ENCODE data around the gene BICDL2. TPM values are rescaled to one million over a fixed set of nuclear protein-coding genes. Genes with fewer than 3 reads are reported as not detected.
"Not testable (repeated sequence)": the region's sequence is repeated elsewhere in the genome, so short reads cannot be mapped to it uniquely, and the experiment has no call there.

Gene BICDL2
- total and polyA plus RNA-seq, 2 donors from 2014 or later: 2.9 to 12.1 TPM

DNA sequence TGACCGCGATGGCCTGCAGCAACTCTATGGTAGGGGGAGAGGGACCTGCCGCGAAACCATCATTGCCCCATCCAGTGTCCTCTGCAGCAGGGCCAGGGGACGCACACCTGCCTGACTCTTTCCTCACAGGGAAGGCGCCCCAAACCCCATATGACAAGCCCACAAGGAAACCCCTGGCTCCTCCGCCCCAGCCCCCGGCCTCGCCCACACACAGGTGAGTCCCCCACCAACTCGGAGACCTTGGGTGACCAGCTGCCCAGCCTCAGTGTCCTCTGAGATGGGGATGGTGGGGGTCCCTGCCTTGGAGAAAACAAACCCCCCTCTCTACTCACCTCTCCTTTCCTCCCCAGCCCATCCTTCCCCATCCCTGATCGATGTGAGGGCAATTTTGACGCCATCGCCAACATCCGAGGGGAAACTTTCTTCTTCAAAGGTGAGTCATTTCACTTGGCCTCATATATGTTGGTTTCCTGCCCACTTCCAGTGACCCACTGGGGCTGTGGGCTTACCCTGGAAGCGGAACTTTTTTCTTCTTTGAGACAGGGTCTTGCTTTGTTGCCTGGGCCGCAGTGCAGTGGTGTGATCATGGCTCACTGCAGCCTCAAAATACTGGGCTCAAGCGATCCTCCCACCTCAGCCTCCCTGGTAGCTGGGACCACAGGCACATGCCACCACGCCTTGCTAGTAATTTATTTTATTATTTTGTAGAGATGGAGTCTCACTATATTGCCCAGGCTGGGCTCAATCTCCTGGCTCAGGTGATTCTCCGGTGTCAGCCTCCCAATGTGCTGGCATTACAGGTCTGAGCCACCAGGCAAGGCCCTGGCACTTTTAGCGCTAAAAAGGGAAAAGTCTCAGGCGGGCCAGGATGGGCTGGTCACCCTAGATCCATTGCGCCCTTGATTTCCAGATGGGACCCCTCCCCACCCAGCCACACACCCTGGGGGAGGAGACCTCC lies 20.7 kb upstream of the BICDL2 start:
- no peak overlapping the region for H3K4me3 ChIP-seq (ENCODE audit: low read length in 3 of 3)
- H3K27me3 ChIP-seq (ENCODE audit: control insufficient read depth, insufficient read depth, low read length): no peaks in the 10 kb centered on the region
- H3K9ac ChIP-seq (ENCODE audit: low read length in 3 of 3): no peak overlapping the region
- no peaks in the 10 kb centered on the region for H3K36me3 ChIP-seq (ENCODE audit: control insufficient read depth in 2 of 3, insufficient read depth in 3 of 3, low read length in 3 of 3)
- intact Hi-C loops (cut with DNase I): no loop called here
- DNase-seq (peak in 2 of 5 donors; percentile 48 to 78), FAIRE-seq (no peak)
- peaks cover 0 to 7% (median 3%) of the 10 kb centered on the region in 3 donors for H3K4me1 ChIP-seq (ENCODE audit: control insufficient read depth in 2 of 3, insufficient read depth in 2 of 3, low read depth in 1 of 3, low read length in 3 of 3)
- no peaks in the 10 kb centered on the region for H3K9me3 ChIP-seq (ENCODE audit: control insufficient read depth in 2 of 3, insufficient read depth in 1 of 3, low read length in 3 of 3)
- TF ChIP-seq, protein P1, sequence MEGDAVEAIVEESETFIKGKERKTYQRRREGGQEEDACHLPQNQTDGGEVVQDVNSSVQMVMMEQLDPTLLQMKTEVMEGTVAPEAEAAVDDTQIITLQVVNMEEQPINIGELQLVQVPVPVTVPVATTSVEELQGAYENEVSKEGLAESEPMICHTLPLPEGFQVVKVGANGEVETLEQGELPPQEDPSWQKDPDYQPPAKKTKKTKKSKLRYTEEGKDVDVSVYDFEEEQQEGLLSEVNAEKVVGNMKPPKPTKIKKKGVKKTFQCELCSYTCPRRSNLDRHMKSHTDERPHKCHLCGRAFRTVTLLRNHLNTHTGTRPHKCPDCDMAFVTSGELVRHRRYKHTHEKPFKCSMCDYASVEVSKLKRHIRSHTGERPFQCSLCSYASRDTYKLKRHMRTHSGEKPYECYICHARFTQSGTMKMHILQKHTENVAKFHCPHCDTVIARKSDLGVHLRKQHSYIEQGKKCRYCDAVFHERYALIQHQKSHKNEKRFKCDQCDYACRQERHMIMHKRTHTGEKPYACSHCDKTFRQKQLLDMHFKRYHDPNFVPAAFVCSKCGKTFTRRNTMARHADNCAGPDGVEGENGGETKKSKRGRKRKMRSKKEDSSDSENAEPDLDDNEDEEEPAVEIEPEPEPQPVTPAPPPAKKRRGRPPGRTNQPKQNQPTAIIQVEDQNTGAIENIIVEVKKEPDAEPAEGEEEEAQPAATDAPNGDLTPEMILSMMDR (IDR thresholded peaks at IDR 0.05; ENCODE audit: borderline replicate concordance, extremely low read depth, insufficient read depth): no peak
- H3K27ac ChIP-seq (ENCODE audit: low read depth in 2 of 2, low read length in 2 of 2): no peak overlapping the region

DNA sequence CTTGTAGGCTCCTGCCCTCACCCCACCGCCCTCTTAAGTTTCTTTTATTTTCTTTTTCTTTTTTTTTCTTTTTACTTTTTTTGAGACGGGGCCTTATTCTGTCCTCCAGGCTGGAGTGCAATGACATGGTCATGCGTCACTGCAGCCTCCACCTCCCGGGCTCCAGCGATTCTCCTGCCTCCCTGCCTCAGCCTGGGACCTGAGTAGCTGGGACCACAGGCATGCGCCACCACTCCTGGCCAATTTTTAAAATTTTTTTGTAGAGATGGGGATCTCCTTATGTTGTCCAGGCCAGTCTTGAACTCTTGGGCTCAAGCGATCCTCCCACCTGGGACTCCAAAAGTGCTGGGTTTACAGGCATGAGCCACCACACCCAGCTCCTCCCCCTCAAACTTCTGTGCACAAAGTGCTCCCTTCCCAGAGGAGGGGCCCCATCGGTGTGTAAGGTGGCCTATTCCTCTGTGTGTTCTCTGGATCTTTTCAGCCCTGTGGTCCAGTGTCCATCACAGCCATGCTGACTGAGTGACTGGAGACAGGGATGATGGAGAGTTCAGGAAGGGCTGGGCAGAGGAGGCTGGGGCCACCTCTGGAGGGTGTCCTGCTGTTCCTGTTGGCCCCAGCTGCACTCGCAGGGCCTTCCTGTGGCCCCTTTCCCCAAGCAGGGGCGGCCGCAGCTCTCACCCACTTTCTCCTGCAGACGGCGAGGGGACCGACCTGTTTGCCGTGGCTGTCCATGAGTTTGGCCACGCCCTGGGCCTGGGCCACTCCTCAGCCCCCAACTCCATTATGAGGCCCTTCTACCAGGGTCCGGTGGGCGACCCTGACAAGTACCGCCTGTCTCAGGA lies 19.8 kb upstream of the BICDL2 start:
- Histone ChIP-seq H3K9ac (ENCODE audit: low read length in 3 of 3) (no peak overlapping the region), H3K4me1 (ENCODE audit: control insufficient read depth in 2 of 3, insufficient read depth in 2 of 3, low read depth in 1 of 3, low read length in 3 of 3) (peaks cover 0 to 7% (median 3%) of the 10 kb centered on the region in 3 donors), H3K27me3 (ENCODE audit: control insufficient read depth, insufficient read depth, low read length) (no peaks in the 10 kb centered on the region), H3K27ac (ENCODE audit: low read depth in 2 of 2, low read length in 2 of 2) (no peak overlapping the region), H3K36me3 (ENCODE audit: control insufficient read depth in 2 of 3, insufficient read depth in 3 of 3, low read length in 3 of 3) (no peaks in the 10 kb centered on the region), H3K4me3 (ENCODE audit: low read length in 3 of 3) (no peak overlapping the region), H3K9me3 (ENCODE audit: control insufficient read depth in 2 of 3, insufficient read depth in 1 of 3, low read length in 3 of 3) (no peaks in the 10 kb centered on the region)
- FAIRE-seq (no peak), DNase-seq (peak in 1 of 5 donors; percentile 52)
- intact Hi-C loops (cut with DNase I): no loop called here
- TF ChIP-seq, protein P1 (IDR thresholded peaks at IDR 0.05; ENCODE audit: borderline replicate concordance, extremely low read depth, insufficient read depth): no peak

DNA sequence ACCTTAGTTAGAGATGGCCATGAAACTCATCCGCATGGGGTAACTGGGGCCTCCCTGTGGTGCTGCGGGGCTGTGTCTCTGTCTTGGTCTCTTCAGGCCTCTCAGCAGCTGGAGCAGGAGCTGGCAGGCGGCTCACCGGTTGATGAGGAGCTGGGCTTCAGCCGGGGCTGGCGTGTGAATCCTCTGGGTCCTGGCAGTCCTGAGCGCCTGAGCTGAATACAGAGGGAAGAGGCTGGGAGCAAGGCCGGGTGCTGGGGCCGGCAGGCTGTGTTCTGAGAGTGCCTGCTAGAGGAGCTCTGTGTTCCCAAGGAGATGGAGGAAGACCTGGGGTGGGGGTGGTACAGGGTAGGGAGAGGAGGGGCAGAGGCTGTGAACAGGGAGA lies 19.0 kb upstream of the BICDL2 start:
- FAIRE-seq; H3K9me3 ChIP-seq (ENCODE audit: control insufficient read depth in 2 of 3, insufficient read depth in 1 of 3, low read length in 3 of 3); H3K27ac ChIP-seq (ENCODE audit: low read depth in 2 of 2, low read length in 2 of 2); H3K9ac ChIP-seq (ENCODE audit: low read length in 3 of 3); DNase-seq; H3K4me3 ChIP-seq (ENCODE audit: low read length in 3 of 3); H3K4me1 ChIP-seq (ENCODE audit: control insufficient read depth in 2 of 3, insufficient read depth in 2 of 3, low read depth in 1 of 3, low read length in 3 of 3); H3K36me3 ChIP-seq (ENCODE audit: control insufficient read depth in 2 of 3, insufficient read depth in 3 of 3, low read length in 3 of 3); H3K27me3 ChIP-seq (ENCODE audit: control insufficient read depth, insufficient read depth, low read length); intact Hi-C loops (cut with DNase I): not testable (repeated sequence)

Data from kidney (tissue), 14 donors.